ENCODE data around the gene RNF186.

Gene RNF186

DNA sequence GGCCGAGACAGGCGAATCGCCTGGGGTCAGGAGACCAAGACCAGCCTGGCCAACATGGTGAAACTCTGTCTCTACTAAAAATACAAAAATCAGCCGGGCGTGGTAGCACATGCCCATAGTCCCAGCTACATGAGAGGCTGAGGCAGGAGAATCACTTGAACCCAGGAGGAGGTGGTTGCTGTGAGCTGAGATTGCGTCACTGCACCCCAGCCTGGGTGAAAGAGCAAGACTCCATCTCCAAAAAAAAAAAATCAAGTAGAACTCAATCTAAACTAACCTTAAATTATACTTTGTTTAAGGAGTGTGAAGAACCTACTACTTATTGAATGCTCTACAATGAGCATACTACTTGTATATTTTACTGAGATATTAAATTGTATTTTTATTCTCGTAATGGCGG lies 30.5 kb upstream of the RNF186 start:
- CTCF ChIA-PET: no interaction called here
- POLR2A ChIA-PET (ENCODE audit: low non-redundant PET): no interaction called here
- no peak for DNase-seq (ENCODE audit: low spot score)
- H3K27ac ChIP-seq: no peak overlapping the region
- TF ChIP-seq, protein P1, sequence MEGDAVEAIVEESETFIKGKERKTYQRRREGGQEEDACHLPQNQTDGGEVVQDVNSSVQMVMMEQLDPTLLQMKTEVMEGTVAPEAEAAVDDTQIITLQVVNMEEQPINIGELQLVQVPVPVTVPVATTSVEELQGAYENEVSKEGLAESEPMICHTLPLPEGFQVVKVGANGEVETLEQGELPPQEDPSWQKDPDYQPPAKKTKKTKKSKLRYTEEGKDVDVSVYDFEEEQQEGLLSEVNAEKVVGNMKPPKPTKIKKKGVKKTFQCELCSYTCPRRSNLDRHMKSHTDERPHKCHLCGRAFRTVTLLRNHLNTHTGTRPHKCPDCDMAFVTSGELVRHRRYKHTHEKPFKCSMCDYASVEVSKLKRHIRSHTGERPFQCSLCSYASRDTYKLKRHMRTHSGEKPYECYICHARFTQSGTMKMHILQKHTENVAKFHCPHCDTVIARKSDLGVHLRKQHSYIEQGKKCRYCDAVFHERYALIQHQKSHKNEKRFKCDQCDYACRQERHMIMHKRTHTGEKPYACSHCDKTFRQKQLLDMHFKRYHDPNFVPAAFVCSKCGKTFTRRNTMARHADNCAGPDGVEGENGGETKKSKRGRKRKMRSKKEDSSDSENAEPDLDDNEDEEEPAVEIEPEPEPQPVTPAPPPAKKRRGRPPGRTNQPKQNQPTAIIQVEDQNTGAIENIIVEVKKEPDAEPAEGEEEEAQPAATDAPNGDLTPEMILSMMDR (conservative IDR thresholded peaks at IDR 0.05; ENCODE audit: low read depth): no peak

DNA sequence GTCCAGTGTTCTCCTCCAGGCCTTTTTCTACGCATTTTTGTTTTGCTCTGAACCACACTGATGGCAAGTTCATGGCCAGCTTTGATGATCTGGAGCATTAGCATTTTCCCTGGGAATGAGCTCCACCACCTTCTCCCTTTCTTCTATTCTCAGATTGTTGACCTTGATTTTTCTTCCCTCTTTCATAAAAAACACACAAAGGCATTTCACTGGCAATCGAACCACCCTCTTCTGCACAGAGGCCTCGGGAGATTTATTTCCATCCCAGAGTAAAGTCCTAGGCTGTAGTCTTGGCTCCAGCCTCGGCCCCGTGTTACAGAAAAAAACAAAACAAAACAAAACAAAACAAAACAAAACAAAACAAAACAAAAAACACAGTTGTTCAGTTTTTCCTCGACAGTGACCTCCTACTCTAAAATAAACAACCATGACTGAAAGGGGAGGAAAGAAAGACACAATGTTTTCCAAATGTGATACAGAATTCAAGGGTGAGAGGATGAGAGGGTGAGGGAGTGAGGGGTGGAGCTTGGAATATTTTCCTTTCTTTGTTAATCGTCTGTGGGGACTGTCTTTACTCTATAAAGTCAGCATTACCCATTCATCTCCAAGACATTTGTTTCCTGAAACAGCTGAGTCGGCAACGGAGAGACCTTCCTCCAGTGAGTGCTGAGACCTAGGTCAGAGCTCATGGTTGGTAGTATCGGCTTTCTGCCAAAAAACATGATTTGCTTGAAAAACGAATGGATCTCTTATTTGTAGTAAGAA lies 29.8 kb upstream of the RNF186 start:
- POLR2A ChIA-PET (ENCODE audit: low non-redundant PET): no interaction called here
- CTCF ChIA-PET: interaction anchor here (0.7 kb wide), 1 partner anchor 11 kb away, joined by 5 read pairs; no protein-coding TSS in a partner anchor
- TF ChIP-seq, protein P1 (conservative IDR thresholded peaks at IDR 0.05; ENCODE audit: low read depth): no peak
- DNase-seq (ENCODE audit: low spot score): no peak
- H3K27ac ChIP-seq: no peak overlapping the region

DNA sequence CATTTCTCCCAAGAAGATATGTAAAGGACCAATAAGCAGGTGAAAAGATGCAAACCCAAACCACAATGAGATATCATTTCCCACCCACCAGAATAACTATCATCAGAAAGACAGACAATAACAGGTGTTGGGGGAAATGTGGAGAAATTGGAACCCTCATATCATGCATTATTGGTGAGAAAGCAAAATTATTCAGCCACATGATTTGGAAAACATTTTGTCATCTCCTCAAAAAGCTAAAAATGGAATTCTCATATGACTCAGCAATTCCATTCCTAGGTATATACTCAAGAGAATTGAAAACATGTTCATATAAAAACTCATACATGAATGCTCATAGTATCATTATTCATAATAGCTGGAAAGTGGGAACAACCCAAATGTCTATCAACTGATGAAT lies 25.1 kb upstream of the RNF186 start:
- POLR2A ChIA-PET (ENCODE audit: low non-redundant PET): no interaction called here
- CTCF ChIA-PET: interaction anchor here (0.7 kb wide), 1 partner anchor 157 kb away, joined by 3 read pairs; no protein-coding TSS in a partner anchor
- H3K27ac ChIP-seq: no peak overlapping the region
- no peak for DNase-seq (ENCODE audit: low spot score)
- TF ChIP-seq, protein P1 (conservative IDR thresholded peaks at IDR 0.05; ENCODE audit: low read depth): no peak

DNA sequence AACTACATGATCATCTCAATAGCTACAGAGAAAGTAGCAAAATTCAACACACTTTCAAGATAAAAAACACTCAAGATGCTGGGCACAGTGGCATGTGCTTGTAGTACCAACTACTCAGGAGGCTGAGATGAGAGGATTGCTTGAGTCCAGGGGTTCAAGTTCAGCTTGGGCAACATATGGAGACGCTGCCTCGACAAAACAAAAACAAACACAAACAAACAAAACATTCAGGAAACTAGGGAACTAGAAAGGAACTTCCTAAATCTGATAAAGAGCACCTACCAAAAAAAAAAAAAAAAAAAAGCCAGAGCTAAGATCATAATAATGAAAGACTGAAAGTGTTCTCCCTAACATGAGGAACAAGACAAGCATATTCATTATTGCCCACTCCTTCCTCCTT lies 22.8 kb upstream of the RNF186 start:
- DNase-seq (ENCODE audit: low spot score): no peak
- no peak overlapping the region for H3K27ac ChIP-seq
- TF ChIP-seq, protein P1 (conservative IDR thresholded peaks at IDR 0.05; ENCODE audit: low read depth): no peak
- ChIA-PET POLR2A (ENCODE audit: low non-redundant PET) (interaction anchor here (0.5 kb wide), 1 partner anchor 44 kb away, joined by 6 read pairs; no protein-coding TSS in a partner anchor), CTCF (interaction anchor here (0.7 kb wide), 1 partner anchor 24 kb away, joined by 3 read pairs; no protein-coding TSS in a partner anchor)

DNA sequence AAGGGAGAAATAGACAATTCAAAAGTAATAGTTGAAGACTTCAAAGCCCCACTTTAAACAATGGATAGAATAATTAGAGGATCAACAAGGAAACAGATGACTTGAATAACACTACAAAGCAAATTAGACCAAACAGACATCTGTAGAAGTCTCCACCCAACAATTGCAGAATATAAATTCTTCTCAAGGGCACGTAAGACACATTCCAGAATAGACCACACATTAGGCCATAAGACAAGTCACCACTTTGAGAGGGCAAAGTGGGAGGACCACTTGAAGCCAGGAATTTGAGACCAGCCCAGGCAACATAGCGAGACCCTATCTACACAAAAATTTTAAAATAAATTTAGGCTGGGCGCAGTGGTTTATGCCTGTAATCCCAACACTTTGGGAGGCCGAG lies 20.5 kb upstream of the RNF186 start:
- no peak overlapping the region for H3K27ac ChIP-seq
- ChIA-PET POLR2A (ENCODE audit: low non-redundant PET) (no interaction called here), CTCF (no interaction called here)
- no peak for DNase-seq (ENCODE audit: low spot score)
- TF ChIP-seq, protein P1 (conservative IDR thresholded peaks at IDR 0.05; ENCODE audit: low read depth): no peak

DNA sequence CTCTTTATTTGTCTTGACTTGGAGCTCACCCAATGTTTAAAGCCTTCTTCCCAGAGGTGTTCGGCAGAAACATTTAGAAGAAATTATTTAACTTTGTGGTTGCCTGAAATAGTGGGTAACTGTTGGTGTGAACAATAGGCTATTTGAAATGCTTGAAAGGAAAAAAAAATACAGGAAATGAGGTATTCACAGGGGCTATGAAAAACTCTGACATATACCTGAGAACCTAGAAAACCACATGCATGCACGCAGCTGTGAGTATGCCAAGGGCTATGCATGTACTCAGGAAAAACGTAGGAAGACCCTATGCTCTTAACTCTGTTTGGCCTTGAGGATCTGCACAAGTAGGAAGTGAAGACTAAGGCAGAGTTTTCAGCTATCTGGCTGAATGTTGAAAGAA lies 16.4 kb upstream of the RNF186 start:
- TF ChIP-seq, protein P1 (conservative IDR thresholded peaks at IDR 0.05; ENCODE audit: low read depth): no peak
- H3K27ac ChIP-seq: no peak overlapping the region
- DNase-seq (ENCODE audit: low spot score): no peak
- ChIA-PET POLR2A (ENCODE audit: low non-redundant PET) (no interaction called here), CTCF (interaction anchor here (0.7 kb wide), 1 partner anchor 77 kb away, joined by 5 read pairs; no protein-coding TSS in a partner anchor)

All from RWPE1 (cell line).